Measurements from ENCODE around the gene SUPT5H. TPM values are rescaled to one million over a fixed set of nuclear protein-coding genes. Genes with fewer than 3 reads are reported as not detected.

SUPT5H gene
- total RNA-seq, 4 donors from 2014 or later = 41.7 to 87.4 (median 59.6) TPM

DNA sequence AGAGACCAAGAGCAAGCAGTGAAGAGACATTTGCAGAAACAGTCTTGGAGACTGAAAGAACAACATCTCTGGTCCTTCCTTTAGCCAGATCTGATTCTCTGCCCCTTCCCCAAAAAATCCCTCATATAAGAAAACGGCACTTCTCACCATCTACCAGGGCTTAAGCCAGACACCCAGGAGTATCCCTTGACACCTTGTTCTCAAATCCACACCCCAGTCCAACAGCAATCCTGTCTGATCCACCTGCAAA lies 34.6 kb upstream of the SUPT5H start:
- TF ChIP-seq, protein P1, sequence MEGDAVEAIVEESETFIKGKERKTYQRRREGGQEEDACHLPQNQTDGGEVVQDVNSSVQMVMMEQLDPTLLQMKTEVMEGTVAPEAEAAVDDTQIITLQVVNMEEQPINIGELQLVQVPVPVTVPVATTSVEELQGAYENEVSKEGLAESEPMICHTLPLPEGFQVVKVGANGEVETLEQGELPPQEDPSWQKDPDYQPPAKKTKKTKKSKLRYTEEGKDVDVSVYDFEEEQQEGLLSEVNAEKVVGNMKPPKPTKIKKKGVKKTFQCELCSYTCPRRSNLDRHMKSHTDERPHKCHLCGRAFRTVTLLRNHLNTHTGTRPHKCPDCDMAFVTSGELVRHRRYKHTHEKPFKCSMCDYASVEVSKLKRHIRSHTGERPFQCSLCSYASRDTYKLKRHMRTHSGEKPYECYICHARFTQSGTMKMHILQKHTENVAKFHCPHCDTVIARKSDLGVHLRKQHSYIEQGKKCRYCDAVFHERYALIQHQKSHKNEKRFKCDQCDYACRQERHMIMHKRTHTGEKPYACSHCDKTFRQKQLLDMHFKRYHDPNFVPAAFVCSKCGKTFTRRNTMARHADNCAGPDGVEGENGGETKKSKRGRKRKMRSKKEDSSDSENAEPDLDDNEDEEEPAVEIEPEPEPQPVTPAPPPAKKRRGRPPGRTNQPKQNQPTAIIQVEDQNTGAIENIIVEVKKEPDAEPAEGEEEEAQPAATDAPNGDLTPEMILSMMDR (IDR thresholded peaks at IDR 0.05; ENCODE audit: low read depth) = no peak

DNA sequence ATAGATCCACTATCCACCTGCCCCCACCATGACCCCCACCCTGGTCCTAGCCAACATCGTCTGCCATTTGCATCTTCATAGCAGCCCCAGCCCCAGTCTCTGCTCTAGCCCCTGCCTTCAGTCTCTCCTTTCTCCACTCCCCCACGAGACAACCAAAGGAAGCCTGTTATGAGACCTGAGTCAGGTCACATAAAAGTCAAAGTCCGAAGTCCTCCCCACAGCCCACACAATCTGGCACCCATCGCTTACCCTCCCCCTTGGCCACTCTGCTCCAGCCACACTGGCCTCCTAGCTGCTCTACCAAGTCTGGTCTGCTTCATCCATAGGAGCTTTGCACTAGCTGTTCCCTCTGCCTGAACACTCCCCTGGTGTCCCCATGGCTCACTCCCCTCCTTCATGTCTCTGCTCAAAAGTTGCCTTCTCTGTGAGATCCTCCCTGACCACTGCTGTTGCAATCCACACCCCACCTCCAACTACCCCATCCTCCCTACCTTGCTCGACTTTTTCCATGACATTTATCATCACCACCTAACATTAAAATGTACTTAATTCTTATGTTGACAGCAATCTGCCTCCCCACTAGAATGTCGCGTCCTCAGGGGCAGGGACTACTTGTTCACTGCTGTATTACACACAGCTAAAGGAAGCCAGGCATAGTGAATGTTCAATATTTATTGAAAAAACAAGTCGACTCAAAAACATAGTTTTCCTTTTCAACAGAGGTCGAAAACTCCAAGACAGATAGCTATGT lies 34.1 kb upstream of the SUPT5H start:
- TF ChIP-seq, protein P1 (IDR thresholded peaks at IDR 0.05; ENCODE audit: low read depth) = no peak

DNA sequence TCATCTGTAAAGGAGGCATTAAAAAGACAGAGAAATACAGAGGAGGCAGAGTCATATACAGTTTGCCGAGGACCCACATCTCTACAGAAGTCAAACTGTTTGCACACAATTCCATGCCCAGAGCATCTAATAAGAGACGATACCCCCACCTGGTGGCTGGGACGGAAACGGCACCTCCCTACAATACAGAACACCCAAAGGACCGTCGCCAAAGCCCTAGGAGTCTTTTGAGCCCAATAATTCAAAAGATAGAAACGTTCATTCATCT lies 33.6 kb upstream of the SUPT5H start:
- TF ChIP-seq, protein P1 (IDR thresholded peaks at IDR 0.05; ENCODE audit: low read depth) = no peak

DNA sequence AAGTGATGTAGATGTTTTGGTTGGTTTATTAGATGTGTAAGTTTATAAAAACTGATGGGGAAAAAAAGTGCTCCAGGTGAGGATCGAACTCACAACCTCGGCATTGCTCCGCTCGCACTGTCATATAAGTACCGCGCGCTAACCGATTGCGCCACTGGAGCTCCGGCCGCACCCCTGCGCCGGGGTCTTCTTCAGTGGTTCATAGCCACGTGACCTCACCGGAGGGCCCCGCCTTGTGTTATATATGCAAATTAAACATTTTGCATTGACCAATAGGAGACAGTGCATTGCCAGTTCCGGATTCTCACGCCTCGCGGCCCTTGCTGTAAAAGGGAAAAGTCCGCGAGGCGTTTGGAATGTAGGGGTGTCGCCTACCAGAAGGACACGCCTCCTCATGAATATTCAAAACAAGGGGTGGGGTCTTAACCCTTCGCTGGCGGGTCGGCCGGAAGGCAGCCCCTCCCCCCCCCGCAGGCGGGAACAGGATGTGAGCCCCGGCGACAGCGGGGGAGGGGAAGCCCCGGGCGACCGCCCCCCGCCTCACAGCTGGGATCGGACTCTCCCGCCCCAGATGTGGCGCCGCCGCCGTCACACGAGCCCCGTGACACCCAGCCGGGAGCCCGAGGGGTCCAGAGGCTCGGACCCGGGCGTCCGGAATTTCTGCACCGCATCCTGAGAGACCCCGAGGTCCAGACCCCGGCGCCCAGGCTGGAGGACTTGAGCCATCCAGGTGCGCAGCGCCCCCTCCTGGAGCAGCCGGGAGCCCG lies 33.1 kb upstream of the SUPT5H start, which contains the start of gene PLEKHG2:
TSS of gene PLEKHG2 (plus strand) at position 570 of the 767 bp plus-strand sequence. CDS start 1,418 bp downstream, outside the sequence.
- TF ChIP-seq, protein P1 (IDR thresholded peaks at IDR 0.05; ENCODE audit: low read depth) = no peak

DNA sequence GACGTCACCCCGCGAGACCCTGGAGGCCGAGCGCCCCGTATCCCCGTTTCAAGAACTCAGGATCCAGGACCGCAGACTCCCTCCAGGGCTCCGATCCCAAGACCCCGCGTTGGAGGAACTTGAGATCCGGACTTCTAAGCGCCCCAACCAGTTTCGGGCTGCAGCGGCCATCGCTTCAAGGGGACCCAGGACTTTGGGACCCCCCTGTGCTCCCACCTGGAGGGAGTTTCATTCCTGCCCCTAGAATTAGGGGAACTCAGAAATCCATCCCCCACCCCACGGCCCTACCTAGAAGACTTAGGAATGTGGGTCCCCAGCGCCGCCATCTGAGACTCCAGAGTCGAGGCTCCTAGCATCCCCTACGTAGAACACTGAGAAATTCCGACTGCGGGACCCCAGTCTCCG lies 32.5 kb upstream of the SUPT5H start:
- TF ChIP-seq, protein P1 (IDR thresholded peaks at IDR 0.05; ENCODE audit: low read depth) = no peak

DNA sequence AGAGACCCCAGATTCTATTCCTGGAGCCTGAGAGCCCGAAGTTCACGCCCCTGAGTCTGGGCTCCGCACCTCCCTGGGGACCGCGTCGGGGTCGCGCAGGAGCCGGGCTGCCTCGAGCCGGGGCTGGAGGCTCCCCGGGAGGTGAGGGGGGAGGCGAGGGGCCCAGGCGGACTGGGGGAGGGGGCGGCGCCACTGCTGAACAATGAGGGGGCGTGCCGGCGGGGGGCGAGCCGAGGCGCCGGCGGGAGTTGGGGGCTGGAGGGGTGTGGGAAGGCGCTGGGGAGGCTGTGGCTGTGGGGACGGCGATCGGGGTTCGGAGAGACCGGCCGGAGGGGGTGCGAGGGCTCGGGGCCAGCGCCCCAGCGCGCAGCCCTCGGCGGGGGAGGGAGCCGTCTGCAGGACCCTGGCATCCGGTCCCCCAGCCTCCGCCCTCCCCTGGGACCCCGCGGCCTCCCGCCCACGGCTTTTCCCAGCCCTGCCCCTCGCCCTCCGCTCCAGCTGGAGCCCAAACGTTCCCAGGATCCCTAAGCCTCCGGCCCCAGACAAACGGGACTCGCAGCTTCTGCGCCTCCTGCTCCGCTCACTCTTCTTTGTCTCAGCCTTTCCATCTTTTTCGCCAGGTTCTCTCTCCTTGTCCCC lies 32.0 kb upstream of the SUPT5H start:
- TF ChIP-seq, protein P1 (IDR thresholded peaks at IDR 0.05; ENCODE audit: low read depth) = no peak

DNA sequence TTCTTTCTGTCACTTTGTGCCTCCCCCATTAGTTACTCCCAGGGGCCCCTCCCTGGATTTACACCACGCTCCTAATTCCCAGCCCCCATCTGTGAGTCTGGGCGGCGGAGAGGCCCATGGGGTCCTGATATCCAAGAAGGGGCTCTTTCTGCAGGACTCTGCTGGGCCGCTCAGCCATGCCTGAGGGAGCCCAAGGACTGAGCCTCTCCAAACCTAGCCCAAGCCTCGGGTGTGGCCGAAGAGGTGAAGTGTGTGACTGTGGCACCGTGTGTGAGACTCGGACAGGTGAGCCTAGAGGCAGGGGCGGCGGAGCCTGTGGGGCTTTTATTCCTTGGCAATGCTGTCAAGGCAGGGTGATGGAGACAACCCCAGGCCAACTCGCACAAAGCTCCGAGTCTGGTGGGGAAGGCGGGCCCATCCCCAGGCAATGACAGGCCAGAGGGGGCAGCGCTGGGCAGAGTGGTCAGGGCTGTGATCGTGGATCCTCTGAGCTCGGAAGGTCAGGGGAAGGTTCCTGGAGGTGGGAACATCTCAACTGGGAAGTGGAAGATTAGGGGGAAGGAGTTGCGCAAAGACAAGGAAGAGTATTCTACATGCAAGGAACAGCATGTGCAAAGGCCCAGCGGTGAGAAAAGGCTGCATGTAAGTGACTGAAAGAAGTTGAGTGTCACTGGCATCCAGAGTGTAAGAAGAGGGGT lies 31.3 kb upstream of the SUPT5H start:
- TF ChIP-seq, protein P1 (IDR thresholded peaks at IDR 0.05; ENCODE audit: low read depth) = no peak
